Activated T-cell treated with anti-CD3 and anti-CD28 coated beads for 48 hours (primary cell): ENCODE results near the gene TM4SF5.
"Not testable (repeated sequence)": the region's sequence is repeated elsewhere in the genome, so short reads cannot be mapped to it uniquely, and the experiment has no call there.

Source experiments
- DNase-seq: peaks from one replicate; pipeline ENCODE4 v3.0.0-alpha.2; 2020; ENCODE audit warnings: low read depth

TM4SF5 gene

DNA sequence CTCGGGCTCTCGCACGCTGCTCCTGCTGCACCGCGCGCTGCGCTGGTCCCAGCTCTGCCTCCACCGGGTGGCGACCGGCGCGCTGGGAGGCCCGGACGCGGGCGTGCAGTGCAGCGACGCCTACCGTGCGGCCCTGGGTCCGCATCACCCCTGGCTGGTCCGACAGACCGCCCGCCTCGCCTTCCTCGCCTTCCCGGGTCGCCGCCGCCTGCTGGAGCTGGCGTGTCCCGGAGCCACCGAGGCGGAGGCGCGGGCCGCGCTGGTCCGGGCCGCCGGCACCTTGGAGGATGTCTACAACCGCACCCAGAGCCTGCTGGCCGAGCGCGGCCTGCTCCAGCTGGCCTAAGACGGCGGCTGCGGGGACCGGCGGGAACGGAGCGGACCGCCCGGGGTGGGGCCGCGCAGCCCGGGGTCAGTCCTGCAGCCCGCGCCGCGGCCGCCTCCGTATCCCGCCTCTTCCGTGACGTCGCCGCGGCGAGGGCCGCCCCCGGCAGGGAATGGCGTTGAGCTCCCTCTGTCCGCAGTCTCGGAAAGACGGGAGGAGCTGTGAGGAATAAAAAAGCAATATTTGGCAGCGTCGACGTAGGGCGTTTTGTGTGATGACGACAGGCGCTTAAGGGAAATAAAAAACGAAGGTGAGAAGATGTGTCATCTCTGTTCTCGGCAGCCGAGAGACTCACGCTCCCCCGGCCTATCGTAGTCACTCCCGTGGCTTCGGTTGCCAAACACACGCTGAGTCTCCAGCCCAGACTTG, 18.4 kb downstream of the TM4SF5 start:
- peak; percentile 83 for DNase-seq

DNA sequence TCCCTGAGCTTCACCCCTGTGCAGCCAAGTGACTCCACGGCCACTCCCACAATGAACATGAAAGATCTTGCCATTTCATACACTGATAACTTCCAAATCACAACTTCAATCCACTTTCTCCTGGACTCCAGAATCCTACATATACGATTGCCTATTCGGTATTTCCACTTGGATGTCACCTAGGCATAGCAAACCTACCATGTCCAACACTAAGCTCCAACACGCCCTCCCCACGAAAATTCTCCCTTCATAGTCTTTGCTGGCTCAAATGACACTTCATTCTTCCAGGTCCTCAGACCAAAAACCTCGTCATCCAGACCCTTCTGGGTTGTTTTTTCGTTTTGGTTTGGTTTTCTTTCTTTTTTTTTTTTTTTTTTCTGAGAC, 19.0 kb downstream of the TM4SF5 start:
- no peak for DNase-seq

DNA sequence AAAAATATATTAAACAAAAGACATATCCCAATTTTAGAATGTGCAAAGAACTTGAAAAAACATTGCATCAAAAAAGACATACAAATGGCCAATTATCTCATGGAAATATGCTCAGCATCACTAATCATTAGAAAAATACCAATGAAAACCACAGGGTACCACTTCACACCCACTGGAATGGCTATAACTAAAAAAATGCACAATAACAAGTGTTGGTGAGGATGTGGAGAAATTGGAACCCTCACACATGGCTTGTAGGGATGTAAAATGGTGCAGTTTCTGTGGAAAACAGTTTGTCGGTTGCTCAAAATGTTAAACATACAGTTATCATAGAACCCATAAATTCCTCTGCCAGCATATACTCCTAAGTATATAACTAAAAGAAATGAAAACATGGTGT, 23.5 kb downstream of the TM4SF5 start:
- no peak for DNase-seq

DNA sequence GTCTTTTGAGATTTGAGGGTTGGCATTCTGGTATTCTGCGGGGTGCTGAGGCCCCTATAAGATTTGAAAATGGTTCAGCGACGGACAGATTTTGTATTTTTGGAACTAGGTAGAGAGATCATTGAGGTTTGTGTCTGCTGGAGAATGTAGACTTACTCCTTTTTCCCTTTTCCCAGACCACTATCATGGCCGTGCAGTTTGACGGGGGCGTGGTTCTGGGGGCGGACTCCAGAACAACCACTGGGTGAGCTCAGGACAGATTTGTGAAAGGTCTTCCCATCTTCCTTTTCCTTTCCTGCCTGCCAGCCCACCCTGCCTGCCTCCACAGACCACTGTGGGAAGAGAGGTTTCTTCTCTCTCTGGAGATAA, 24.9 kb downstream of the TM4SF5 start:
- no peak for DNase-seq

DNA sequence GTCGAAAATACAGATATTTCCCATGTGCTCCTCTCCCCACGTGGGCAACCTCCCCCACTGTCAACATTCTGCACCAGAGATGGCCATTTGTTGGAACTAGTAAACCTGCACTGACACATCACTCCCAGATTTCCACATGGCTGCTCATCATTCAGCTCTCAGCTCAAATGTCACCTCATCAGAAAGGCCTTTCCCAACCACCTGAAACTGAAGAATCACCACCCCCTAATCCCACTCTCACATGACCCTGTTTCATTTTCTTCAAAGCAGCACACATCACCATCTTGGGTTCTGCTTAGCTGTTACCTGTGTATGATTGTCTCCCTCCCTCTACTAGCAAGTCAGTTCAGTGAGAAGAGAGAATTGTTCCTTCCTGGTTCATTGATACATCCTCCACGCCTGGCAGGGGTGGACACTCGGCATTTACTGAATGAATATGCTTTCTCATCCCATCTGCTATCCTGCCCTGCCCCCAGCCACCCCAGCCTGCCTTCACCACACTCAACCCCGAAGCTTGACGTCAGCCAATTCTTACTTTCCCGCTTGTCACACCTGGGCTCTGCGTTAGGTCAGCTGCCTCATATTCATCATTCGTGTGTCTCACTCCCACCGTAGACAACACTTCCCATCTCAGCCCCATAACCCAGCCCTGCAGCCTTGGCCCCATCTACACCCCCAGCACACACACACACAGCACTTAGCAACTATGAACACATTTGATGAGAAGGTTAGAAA, 28.9 kb downstream of the TM4SF5 start:
- no peak for DNase-seq

DNA sequence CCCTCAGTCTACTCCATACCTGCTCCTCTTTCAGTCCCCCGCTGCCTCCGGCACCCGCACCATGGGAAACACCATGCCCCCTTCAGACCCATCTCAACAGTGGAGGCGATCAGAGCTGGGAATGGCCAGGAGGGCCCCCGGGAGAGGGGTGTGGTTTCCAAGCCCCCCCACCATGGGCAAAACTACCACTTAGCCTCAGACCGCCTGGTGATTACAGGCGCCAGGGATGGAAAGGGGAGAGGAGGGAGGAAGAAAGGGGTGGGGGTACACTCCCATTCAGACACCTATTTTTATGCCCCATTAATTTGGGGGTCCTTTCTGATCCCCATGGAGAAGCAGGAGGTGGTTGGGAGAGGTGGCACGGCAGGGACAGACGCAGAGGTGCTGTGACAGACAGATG, 30.5 kb downstream of the TM4SF5 start, which contains the start of gene C17orf114:
TSS of gene C17orf114 (minus strand) at position 101 of the 400 bp plus-strand sequence.
- no peak for DNase-seq

DNA sequence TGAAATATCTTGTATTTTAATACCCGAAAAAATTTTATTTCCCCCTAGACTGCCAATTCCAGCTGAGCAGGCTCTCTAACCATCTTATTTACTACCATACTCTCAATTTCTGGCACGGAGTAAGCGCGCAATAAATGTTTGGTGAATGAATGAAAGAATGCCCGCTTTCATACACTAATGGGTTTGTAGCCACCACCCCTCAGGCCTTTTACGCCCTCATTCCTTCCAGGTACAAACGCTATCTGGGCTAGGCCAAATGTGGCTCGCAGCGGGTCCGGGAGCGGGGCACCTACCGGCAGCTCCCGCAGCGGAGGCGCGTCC, 34.7 kb downstream of the TM4SF5 start:
- no peak for DNase-seq

DNA sequence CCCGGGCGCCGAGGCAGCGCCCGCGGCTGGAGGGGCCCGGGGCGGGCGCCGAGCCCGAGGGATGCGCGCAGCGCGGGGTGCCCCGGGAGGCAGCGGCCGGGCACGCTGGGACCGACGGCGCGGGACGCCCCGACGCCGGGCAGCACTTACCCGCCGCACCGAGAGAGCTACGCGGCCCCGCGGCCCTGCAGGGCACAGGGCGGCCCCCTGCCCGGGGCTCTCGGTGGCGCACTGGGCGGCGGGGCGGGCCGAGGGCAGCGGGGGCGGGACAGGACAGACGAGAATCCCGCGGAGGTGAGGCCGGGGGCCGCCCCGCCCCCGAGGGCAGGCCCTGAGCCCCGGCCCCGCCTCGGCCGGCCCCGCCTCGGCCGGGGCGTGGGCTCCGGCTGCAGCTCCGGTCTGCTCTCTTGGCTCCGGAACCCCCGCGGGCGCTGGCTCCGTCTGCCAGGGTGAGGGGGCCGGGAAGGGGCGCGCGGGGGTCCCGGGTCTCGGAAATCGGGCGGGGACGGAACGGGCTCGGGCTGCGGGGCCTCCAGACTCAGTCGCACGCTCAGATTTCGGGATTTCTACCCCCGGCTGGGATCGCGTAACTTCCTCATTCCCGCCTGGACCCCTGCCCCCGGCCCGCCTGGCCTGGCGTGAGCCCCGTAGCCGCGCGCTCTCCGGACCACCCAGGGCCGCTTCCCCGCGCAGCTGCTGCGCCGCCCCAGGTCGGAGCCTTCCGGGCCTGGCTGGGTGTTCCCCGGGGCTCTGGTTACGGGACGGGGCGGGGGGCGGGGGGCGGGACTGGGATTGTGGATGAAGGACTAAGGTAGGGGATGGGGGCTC, 35.3 kb downstream of the TM4SF5 start, which contains the start of gene PLD2:
TSS of gene PLD2 (plus strand) at position 376 of the 828 bp plus-strand sequence. CDS start 621 bp downstream, outside the sequence.
- DNase-seq = peak; percentile 89

DNA sequence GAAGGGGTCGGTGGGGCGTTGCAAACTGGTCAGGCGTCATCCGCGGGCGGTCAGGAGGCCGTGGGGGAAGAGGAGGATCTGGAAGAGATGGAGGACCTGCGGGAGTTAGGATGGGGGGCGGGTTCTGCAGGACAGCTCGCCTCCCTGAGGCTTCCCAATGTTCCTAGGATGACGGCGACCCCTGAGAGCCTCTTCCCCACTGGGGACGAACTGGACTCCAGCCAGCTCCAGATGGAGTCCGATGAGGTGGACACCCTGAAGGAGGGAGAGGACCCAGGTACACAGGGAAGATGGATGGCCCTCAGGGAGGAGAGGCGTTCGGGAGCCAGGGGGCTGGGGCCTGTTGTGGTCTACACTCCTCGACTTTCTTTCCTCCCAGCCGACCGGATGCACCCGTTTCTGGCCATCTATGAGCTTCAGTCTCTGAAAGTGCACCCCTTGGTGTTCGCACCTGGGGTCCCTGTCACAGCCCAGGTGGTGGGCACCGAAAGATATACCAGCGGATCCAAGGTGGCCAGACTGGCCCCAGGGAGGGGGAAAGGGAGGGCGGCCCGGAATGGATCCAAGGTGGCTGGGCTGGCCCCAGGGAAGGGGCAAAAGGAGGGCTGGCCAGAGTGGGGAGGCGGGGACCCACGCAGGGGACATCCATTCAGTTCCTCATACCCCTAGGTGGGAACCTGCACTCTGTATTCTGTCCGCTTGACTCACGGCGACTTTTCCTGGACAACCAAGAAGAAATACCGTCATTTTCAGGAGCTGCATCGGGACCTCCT, 36.1 kb downstream of the TM4SF5 start:
- DNase-seq = no peak

DNA sequence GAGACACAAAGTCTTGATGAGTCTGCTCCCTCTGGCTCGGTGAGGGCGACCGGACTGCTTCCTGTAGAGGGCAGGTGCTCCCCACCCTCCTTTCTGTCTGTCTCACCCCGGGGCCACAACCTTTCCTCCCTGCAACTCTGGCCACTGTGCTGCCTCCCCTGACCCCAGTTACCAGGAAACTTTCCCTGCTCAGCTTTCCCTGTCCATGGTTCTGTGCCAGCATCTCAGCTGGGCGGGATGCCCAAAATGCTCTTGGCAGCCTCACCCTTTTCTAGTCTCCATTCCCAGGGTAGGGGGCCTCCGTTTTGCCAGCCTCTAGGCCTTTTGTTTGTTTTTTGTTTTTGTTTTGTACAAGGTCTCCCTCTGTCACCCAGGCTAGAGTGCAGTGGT, 36.7 kb downstream of the TM4SF5 start:
- DNase-seq = no peak

DNA sequence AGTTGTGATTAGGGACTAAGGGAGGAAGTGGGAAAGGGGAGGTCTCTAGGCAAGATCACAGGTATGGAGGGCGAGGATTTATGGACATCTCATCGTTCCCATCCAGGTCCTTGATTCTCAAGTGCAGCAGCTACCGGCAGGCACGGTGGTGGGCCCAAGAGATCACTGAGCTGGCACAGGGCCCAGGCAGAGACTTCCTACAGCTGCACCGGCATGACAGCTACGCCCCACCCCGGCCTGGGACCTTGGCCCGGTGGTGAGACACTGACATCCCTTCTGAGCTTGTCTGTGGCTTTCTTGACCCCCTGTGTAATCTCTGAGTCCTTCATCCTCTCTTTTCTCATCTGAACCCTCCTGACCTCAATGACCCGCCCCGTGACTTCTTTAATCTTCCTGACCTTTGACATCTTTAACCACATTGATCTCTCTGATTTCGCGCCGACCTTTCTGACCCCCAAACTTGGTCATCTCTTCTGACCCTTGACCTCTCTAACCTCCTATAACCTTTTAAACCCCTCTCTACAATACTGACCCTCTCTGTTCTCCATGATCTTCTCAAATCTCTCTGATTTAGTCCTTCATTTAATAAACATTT, 39.1 kb downstream of the TM4SF5 start:
- DNase-seq = no peak

DNA sequence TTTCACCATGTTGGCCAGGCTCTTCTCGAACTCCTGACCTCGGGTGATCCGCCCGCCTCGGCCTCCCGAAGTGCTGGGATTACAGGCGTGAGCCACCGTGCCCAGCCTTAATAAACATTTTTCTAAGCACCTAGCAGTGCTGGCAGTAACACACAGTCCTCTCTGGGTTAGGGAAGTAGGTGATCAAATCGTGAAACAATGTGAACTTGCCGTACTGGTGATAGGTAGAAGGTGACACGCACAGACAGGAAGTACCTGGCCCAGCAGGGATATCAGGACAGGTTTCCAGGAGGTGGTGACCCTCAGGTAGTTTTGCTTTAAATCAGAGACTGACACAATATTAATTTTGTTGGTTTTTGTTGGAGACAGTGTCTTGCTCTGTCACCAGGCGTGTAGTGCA, 39.8 kb downstream of the TM4SF5 start:
- no peak for DNase-seq

DNA sequence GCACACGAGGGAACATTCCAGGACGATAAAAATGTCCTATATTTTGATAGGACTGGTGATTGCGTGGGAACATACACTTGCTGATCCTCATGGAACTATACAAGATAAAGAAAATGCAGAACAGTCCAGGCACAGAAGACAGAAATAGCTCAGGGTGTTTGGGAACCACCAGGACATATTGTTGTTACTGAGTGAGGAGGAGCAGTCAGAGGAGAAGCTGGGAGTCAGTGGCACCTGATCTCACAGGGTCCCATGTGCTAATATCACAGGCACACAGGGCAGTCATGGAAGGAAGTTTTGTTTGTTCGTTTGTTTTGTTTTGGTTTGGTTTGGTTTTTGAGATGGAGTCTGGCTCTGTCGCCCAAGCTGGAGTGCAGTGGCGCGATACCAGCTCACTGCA, 41.0 kb downstream of the TM4SF5 start:
- no peak for DNase-seq

DNA sequence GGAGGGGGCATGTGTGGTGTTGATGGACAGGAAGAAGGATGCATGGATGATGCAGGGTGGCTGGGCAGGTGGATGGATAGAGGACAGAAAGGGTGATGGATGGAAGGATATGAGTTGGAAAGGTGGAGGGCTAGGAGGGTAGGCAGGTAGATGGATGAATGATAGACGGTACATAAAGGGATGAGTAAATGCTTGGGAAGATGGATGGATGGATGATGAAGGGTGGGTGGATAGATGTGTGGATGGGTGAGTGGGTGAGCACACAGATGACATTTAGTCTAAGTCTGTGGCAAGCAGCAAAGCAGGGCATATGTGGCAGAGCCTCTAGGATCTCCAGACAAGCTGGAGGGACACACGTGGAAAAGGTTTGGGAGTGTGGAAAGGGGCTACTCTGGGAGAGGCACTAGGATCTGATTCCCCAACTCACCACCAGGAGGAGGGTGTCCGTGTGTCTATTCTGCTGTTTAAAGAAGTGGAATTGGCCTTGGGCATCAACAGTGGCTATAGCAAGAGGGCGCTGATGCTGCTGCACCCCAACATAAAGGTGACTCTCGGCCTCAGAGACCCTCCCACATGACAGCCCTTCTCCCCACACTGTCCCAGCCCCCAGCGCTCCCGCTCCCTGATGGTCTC, 43.5 kb downstream of the TM4SF5 start:
- DNase-seq = no peak

DNA sequence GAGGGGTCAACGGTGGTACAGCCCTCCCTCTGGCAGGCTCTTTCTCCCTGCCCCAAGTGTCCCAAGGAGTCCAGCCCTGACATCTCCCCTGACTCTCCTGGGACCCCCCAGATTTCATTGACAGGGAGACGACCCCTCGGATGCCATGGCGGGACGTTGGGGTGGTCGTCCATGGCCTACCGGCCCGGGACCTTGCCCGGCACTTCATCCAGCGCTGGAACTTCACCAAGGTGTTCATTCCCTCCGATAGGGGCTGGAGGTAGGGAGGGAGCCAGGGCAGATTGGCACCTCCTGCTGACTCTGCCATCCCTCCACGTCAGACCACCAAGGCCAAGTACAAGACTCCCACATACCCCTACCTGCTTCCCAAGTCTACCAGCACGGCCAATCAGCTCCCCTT, 45.1 kb downstream of the TM4SF5 start:
- DNase-seq = no peak

DNA sequence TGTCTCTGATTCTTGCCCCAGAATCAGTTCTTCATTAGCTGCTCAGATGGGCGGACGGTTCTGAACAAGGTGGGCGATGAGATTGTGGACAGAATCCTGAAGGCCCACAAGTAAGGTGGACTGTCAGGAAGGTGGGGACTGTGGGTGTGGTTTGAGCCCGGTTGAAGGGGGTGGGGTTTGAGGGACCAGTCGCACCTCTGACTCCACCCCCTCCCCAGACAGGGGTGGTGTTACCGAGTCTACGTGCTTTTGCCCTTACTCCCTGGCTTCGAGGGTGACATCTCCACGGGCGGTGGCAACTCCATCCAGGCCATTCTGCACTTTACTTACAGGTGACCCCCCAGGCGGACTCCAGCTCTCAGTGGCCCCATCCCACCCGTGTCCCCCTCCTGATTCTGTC, 46.6 kb downstream of the TM4SF5 start:
- DNase-seq = no peak

DNA sequence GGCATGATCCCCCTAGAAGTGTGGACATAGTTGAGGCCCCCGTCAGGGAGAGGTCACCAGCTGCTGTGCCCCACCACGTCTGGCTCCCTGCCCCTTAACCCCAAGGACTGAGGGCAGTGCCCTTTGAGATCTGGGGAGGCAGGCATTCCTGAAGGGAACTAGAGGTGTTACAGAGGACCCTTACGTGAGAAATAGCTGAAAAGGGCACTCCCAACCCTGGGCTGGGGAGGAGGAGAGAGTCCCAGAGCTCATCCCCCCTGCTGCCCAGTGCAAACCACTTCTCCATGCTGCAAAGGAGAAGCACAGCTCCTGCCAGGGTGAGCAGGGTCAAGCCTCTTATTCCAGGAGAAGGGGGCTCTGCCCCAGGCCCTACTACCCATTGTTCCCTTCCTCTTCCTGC, 51.1 kb downstream of the TM4SF5 start:
- no peak for DNase-seq

DNA sequence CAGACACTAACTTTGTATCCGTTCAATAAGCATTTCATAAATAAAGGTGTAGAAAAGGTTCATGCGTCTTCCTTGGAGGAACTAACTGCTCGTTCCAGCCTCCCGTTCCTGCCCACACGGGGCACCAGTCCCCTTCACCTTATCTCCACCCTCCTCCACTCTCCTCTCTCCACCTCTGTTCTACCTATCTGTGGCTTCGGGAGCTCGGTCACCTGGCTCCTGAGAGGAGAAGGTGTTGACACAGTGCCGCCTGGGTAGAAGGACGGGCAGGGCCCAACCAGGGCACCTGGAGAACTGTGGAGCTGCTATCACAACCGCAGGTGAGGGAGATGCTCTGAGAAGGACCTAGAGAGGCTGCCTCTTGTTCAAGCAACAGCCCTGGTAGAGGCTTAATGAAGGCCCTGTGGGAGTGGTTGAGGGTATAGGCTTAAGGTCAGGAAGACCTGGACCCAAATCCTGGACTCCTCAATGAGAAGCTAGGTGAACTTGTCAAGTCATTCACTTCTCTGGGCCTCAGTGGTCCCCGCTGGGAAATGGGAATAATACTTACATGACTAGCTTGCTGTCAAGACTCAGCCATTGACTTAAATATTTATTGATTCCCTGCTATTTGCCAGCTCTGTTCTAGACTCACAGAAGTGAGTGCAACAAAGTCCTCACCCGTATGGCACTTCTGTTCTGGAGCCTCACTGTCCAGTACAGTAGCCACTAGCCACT, 51.8 kb downstream of the TM4SF5 start:
- no peak for DNase-seq

DNA sequence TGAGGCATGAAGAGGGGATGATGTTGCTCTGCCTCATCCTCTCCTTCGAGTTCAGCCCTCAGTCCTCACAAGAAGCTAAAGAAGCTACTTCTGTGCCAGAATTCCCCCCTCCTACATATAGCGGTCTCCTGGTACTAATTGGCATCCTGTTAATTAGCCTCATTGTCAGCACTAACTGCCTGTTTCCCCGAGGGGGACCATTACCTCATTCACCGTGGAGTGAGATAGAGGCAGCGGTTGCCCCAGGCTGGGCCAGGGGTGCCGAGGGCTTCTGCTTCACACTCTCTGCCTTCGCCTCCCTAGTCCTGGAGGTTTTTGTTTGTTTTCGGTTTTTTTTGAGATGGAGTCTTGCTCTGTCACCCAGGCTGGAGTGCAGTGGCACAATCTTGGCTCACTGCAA, 55.7 kb downstream of the TM4SF5 start:
- no peak for DNase-seq

DNA sequence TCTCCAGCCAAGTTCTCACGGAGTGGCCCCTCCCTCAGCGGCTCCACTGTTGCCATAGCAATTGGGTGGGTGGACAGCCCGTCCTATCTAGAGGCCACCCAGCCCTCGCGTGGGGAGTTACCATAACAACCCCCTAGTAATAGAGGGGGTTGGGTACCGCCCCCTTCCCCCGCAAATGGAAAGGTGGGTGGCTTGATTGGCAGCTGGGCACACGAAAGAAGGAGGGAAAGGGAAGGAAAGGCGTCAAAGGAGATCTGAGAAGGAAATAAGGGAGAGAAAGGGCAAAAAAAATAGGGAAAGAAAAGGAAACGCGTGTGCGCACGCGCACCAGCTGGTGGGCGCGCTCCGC, 61.1 kb downstream of the TM4SF5 start:
- not testable (repeated sequence) for DNase-seq
